Mesothelial cell of epicardium (in vitro differentiated cells): ENCODE data around the gene PRRG1. TPM values are rescaled to one million over a fixed set of nuclear protein-coding genes. Genes with fewer than 3 reads are reported as not detected.
"Not testable (repeated sequence)": the region's sequence is repeated elsewhere in the genome, so short reads cannot be mapped to it uniquely, and the experiment has no call there.

ENCODE experiments used
- DNase-seq, 2 experiments: peaks; one replicate each; pipeline ENCODE4 v3.0.0; 2021; ENCODE audit warnings: low spot score in 2 of 2; ENCODE audit not compliant: unreplicated experiment in 2 of 2
- H3K27ac Mint-ChIP-seq: 2 replicates; pipeline ENCODE4 v1.8.0; 2021; ENCODE audit warnings: mixed read lengths
- H3K27me3 Mint-ChIP-seq: 2 replicates; pipeline ENCODE4 v1.8.0; 2021; ENCODE audit warnings: low read depth, mixed read lengths
- H3K36me3 Mint-ChIP-seq: 2 replicates; pipeline ENCODE4 v1.8.0; 2021; ENCODE audit warnings: mixed read lengths
- H3K4me1 Mint-ChIP-seq: 2 replicates; pipeline ENCODE4 v1.8.0; 2021; ENCODE audit warnings: mixed read lengths
- H3K4me3 Mint-ChIP-seq: 2 replicates; pipeline ENCODE4 v1.8.0; 2021; ENCODE audit warnings: mild to moderate bottlenecking, moderate library complexity, mixed read lengths
- H3K9me3 Mint-ChIP-seq: 2 replicates; pipeline ENCODE4 v1.8.0; 2021; ENCODE audit warnings: mixed read lengths
- CTCF ChIP-seq: fragments of 200-600 bp; sonication (generic); IDR thresholded peaks from one replicate; pipeline ENCODE4 v1.5.0; 2021; ENCODE audit warnings: antibody characterized with exemption; ENCODE audit not compliant: unreplicated experiment
- total RNA-seq: library from RNA; stranded (reverse); gene quantifications from 3 replicates; pipeline ENCODE4 v1.2.1, GENCODE V29; 2021

The PRRG1 gene
- total RNA-seq, 1 donor from 2014 or later, result 8.5 TPM

GRCh38 chrX:37455381-37455780, 106.2 kb downstream of the PRRG1 start:
- Mint-ChIP-seq H3K27me3 (no peaks in the 10 kb centered on the region), H3K27ac (no peak overlapping the region), H3K4me1 (no peaks in the 10 kb centered on the region), H3K4me3 (no peak overlapping the region), H3K36me3 (no peaks in the 10 kb centered on the region), H3K9me3 (peaks cover 33% of the 10 kb centered on the region)
- TF ChIP-seq CTCF, result no peak
- DNase-seq, result no peak

GRCh38 chrX:37460285-37460684, 111.1 kb downstream of the PRRG1 start:
- H3K9me3 Mint-ChIP-seq, result peaks cover 44% of the 10 kb centered on the region
- H3K4me3 Mint-ChIP-seq, H3K4me1 Mint-ChIP-seq, H3K36me3 Mint-ChIP-seq, DNase-seq, H3K27me3 Mint-ChIP-seq, H3K27ac Mint-ChIP-seq: not testable (repeated sequence)

- no peak for DNase-seq
- TF ChIP-seq CTCF, result no peak
- H3K4me1 Mint-ChIP-seq, result no peaks in the 10 kb centered on the region
- H3K9me3 Mint-ChIP-seq, result peaks cover 43% of the 10 kb centered on the region
- H3K36me3 Mint-ChIP-seq, result no peaks in the 10 kb centered on the region
- no peak overlapping the region for H3K4me3 Mint-ChIP-seq
- no peaks in the 10 kb centered on the region for H3K27me3 Mint-ChIP-seq
- no peak overlapping the region for H3K27ac Mint-ChIP-seq
These were observed 113.2 kb downstream of the PRRG1 start for GRCh38 chrX:37462346-37462745.

GRCh38 chrX:37468124-37468739, 119.1 kb downstream of the PRRG1 start:
- TF ChIP-seq CTCF, result no peak
- H3K4me1 Mint-ChIP-seq, result no peaks in the 10 kb centered on the region
- DNase-seq, result no peak
- H3K27me3 Mint-ChIP-seq, result no peaks in the 10 kb centered on the region
- H3K36me3 Mint-ChIP-seq, result no peaks in the 10 kb centered on the region
- H3K9me3 Mint-ChIP-seq, result peaks cover 30% of the 10 kb centered on the region
- no peak overlapping the region for H3K27ac Mint-ChIP-seq
- no peak overlapping the region for H3K4me3 Mint-ChIP-seq

- no peak overlapping the region for H3K4me3 Mint-ChIP-seq
- H3K4me1 Mint-ChIP-seq, result no peaks in the 10 kb centered on the region
- no peak overlapping the region for H3K27ac Mint-ChIP-seq
- no peak for TF ChIP-seq CTCF
- no peak for DNase-seq
- no peaks in the 10 kb centered on the region for H3K27me3 Mint-ChIP-seq
- no peaks in the 10 kb centered on the region for H3K36me3 Mint-ChIP-seq
- H3K9me3 Mint-ChIP-seq, result peaks cover 23% of the 10 kb centered on the region
These were observed 121.5 kb downstream of the PRRG1 start for GRCh38 chrX:37470711-37471110.

- Mint-ChIP-seq H3K27me3 (no peaks in the 10 kb centered on the region), H3K4me3 (no peak overlapping the region), H3K4me1 (no peaks in the 10 kb centered on the region), H3K27ac (no peak overlapping the region), H3K36me3 (no peaks in the 10 kb centered on the region), H3K9me3 (peaks cover 32% of the 10 kb centered on the region)
- TF ChIP-seq CTCF, result no peak
- no peak for DNase-seq
These were observed 123.7 kb downstream of the PRRG1 start for GRCh38 chrX:37472836-37473235.
